ENCODE results near the gene ST6GALNAC6. TPM values are rescaled to one million over a fixed set of nuclear protein-coding genes. Genes with fewer than 3 reads are reported as not detected.
"Not testable (repeated sequence)": the region's sequence is repeated elsewhere in the genome, so short reads cannot be mapped to it uniquely, and the experiment has no call there.

Gene ST6GALNAC6
- total and polyA plus RNA-seq, 2 of the 4 experiments (the other 2 are of a cell fraction) = 35.7 to 48.6 TPM

DNA sequence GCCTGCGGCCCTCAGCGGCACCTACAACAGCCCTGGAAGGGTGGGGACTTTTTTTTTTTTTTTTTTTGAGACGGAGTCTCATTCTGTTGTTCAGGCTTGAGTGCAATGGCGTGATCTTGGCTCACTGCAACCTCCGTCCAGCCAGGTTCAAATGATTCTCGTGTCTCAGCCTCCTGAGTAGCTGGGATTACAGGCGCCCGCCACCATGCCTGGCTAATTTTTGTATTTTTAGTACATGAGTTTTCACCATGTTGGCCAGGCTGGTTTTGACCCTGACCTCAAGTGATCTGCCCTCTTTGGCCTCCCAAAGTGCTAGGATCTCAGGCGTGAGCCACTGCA lies 29.3 kb downstream of the ST6GALNAC6 start:
- dilution Hi-C loops (cut with HindIII; ENCODE audit: low sequenced_read_pairs, unreplicated experiment); H2BK120ac ChIP-seq (ENCODE audit: low read depth, low read length); H2AFZ ChIP-seq (replicated peaks; ENCODE audit: low read length, poor library complexity); H3K79me1 ChIP-seq (ENCODE audit: low read depth in 1 of 2, low read length in 2 of 2); H3K27ac ChIP-seq (ENCODE audit: insufficient read depth, low read length); H3K4me2 ChIP-seq (ENCODE audit: low read depth, low read length); H2BK15ac ChIP-seq (ENCODE audit: low read depth, low read length); H4K91ac ChIP-seq (ENCODE audit: insufficient read depth, low read depth, low read length); DNase-seq; H4K20me1 ChIP-seq (ENCODE audit: insufficient read depth, low read length); H3K4ac ChIP-seq (ENCODE audit: low read depth, low read length); POLR2A ChIA-PET (ENCODE audit: unreplicated experiment); H3K9me1 ChIP-seq (ENCODE audit: insufficient read depth, low read length); H3K14ac ChIP-seq (replicated peaks; ENCODE audit: low read depth, low read length); H3K4me1 ChIP-seq (ENCODE audit: control insufficient read depth, insufficient read depth, low read length); ATAC-seq (ENCODE audit: low read depth); H3K27me3 ChIP-seq (ENCODE audit: control insufficient read depth, insufficient read depth, low read length); in situ Hi-C loops (cut with MboI; ENCODE audit: low sequenced_read_pairs); BruUV-seq (replicated peaks); H3K9ac ChIP-seq (ENCODE audit: low read depth, low read length); H3K18ac ChIP-seq (ENCODE audit: low read depth, low read length); H2AK5ac ChIP-seq (ENCODE audit: low read depth, low read length); H4K8ac ChIP-seq (ENCODE audit: low read depth in 2 of 2, low read length in 2 of 2); H3K4me3 ChIP-seq (ENCODE audit: insufficient read depth, low read depth, low read length); H4K5ac ChIP-seq (ENCODE audit: low read depth, low read length); H3K56ac ChIP-seq (ENCODE audit: extremely low read depth, insufficient read depth, low read length); H2BK20ac ChIP-seq (ENCODE audit: low read depth, low read length); H3K9me3 ChIP-seq (ENCODE audit: control insufficient read depth, insufficient read depth, low read length); H3K23ac ChIP-seq (ENCODE audit: low read depth, low read length); H2BK5ac ChIP-seq (ENCODE audit: low read depth, low read length, poor library complexity, severe bottlenecking): not testable (repeated sequence)
- Histone ChIP-seq H3K36me3 (ENCODE audit: control insufficient read depth, insufficient read depth, low read length) (peaks cover 33% of the 10 kb centered on the region), H2AK9ac (replicated peaks; ENCODE audit: low read depth, low read length, poor library complexity) (peak overlapping the region; percentile 31)
- intact Hi-C loops (cut with micrococcal nuclease) = loop anchor here (1.0 to 2.0 kb wide), 2 partner anchors 84 to 135 kb away; partner anchors contain the start of genes CDK9 and TOR2A
- WGBS, 2 experiments (ENCODE audit: extremely low coverage in 2 of 2, insufficient read length in 1 of 2) = 100% methylated on average over 4 of the region's 9 CpGs; no CpG with 5 or more reads in 1 of the 2 experiments
- CTCF ChIA-PET = interaction anchor here (0.7 to 1.6 kb wide), 8 partner anchors 14 to 136 kb away, joined by 3 to 8 read pairs (median 4); partner anchors contain the start of gene TOR2A

All from IMR-90 (cell line).